Vagina (tissue), 2 donors: ENCODE measurements around the gene DISP3. TPM values are rescaled to one million over a fixed set of nuclear protein-coding genes. Genes with fewer than 3 reads are reported as not detected.

ENCODE experiments used
- DNase-seq, 2 donors: peaks; one replicate each; pipeline ENCODE4 v3.0.0-alpha.2; 2017; ENCODE audit errors: extremely low spot score in 2 of 2
- H3K27ac ChIP-seq: fragments of 200-600 bp; sonication (generic); one replicate; pipeline ENCODE4 v1.5.1; 2019
- H3K27me3 ChIP-seq: fragments of 200-600 bp; sonication (generic); one replicate; pipeline ENCODE4 v1.5.1; 2019
- H3K36me3 ChIP-seq, 2 donors: fragments of 200-600 bp; sonication (generic); one replicate each; pipeline ENCODE4 v1.5.1; 2017 to 2019
- H3K4me1 ChIP-seq: fragments of 200-600 bp; sonication (generic); one replicate; pipeline ENCODE4 v1.5.1; 2019
- H3K4me3 ChIP-seq, 2 donors: fragments of 200-600 bp; sonication (generic); 1 replicate in 1 of 2; 2 replicates in 1 of 2; pipeline ENCODE4 v1.5.1; 2016 to 2019
- H3K9me3 ChIP-seq: fragments of 200-600 bp; sonication (generic); one replicate; pipeline ENCODE4 v1.5.1; 2019
- CTCF ChIP-seq, 3 experiments: fragments of 450-650 bp in 2 of 3; fragments of 200-600 bp in 1 of 3; sonication (generic) in 1 of 3; IDR thresholded peaks; one replicate each; pipeline ENCODE4 v1.5.1; 2017 to 2019; ENCODE audit warnings: antibody characterized with exemption in 3 of 3, mild to moderate bottlenecking in 2 of 3, moderate library complexity in 2 of 3
- POLR2A ChIP-seq, 2 donors: fragments of 450-650 bp; IDR thresholded peaks; one replicate each; pipeline ENCODE4 v1.6.1; 2017; ENCODE audit warnings: antibody characterized with exemption in 2 of 2, mild to moderate bottlenecking in 2 of 2, moderate library complexity in 2 of 2
- POLR2AphosphoS5 ChIP-seq, 2 donors: sonication (generic); formaldehyde crosslinking; IDR thresholded peaks; one replicate each; pipeline ENCODE4 v1.9.0; 2017; ENCODE audit warnings: antibody characterized with exemption in 2 of 2, mild to moderate bottlenecking in 2 of 2, low read depth in 1 of 2; ENCODE audit not compliant: insufficient read depth in 1 of 2
- intact Hi-C: fragments of 100-400 bp; cut with DNase I; formaldehyde crosslinking; loops from one replicate; pipeline ENCODE4 v1.15.1; 2023
- total RNA-seq: library from RNA; depleted of rRNA; stranded (reverse); fragments of >200 nt; gene quantifications from one replicate; pipeline ENCODE4 v1.2.3, GENCODE V29; 2016

The DISP3 gene
- total RNA-seq, 1 donor from 2014 or later, result not detected

- Histone ChIP-seq H3K27me3 (no peaks in the 10 kb centered on the region), H3K27ac (no peak overlapping the region), H3K4me1 (no peaks in the 10 kb centered on the region), H3K4me3 (no peak overlapping the region), H3K36me3 (no peaks in the 10 kb centered on the region), H3K9me3 (no peaks in the 10 kb centered on the region)
- TF ChIP-seq POLR2A (IDR thresholded peaks at IDR 0.05), result no peak
- TF ChIP-seq POLR2AphosphoS5 (IDR thresholded peaks at IDR 0.05; ENCODE audit: insufficient read depth in 1 of 2, low read depth in 1 of 2), result no peak
- TF ChIP-seq CTCF (IDR thresholded peaks at IDR 0.05), result no peak
- intact Hi-C loops, result no loop called here
- DNase-seq, result no peak
These were observed 64.8 kb downstream of the DISP3 start for GRCh38 chr1:11543796-11544195.

- Histone ChIP-seq H3K4me1 (no peaks in the 10 kb centered on the region), H3K9me3 (no peaks in the 10 kb centered on the region), H3K27ac (no peak overlapping the region), H3K4me3 (no peak overlapping the region), H3K27me3 (no peaks in the 10 kb centered on the region), H3K36me3 (no peaks in the 10 kb centered on the region)
- intact Hi-C loops, result no loop called here
- no peak for DNase-seq
- no peak for TF ChIP-seq CTCF (IDR thresholded peaks at IDR 0.05)
- no peak for TF ChIP-seq POLR2A (IDR thresholded peaks at IDR 0.05)
- no peak for TF ChIP-seq POLR2AphosphoS5 (IDR thresholded peaks at IDR 0.05; ENCODE audit: insufficient read depth in 1 of 2, low read depth in 1 of 2)
These were observed 67.5 kb downstream of the DISP3 start for GRCh38 chr1:11546456-11546855.

GRCh38 chr1:11550664-11551283 is 71.8 kb downstream of the DISP3 start:
- Histone ChIP-seq H3K27ac (no peak overlapping the region), H3K9me3 (no peaks in the 10 kb centered on the region), H3K27me3 (no peaks in the 10 kb centered on the region), H3K4me3 (no peak overlapping the region), H3K4me1 (no peaks in the 10 kb centered on the region), H3K36me3 (no peaks in the 10 kb centered on the region)
- intact Hi-C loops, result no loop called here
- no peak for TF ChIP-seq POLR2A (IDR thresholded peaks at IDR 0.05)
- TF ChIP-seq CTCF (IDR thresholded peaks at IDR 0.05), result no peak
- no peak for TF ChIP-seq POLR2AphosphoS5 (IDR thresholded peaks at IDR 0.05; ENCODE audit: insufficient read depth in 1 of 2, low read depth in 1 of 2)
- DNase-seq, result no peak

GRCh38 chr1:11558276-11558675 is 79.3 kb downstream of the DISP3 start:
- H3K9me3 ChIP-seq, result no peaks in the 10 kb centered on the region
- intact Hi-C loops, result no loop called here
- no peak for DNase-seq
- no peak overlapping the region for H3K27ac ChIP-seq
- H3K4me1 ChIP-seq, result no peaks in the 10 kb centered on the region
- no peaks in the 10 kb centered on the region for H3K27me3 ChIP-seq
- no peaks in the 10 kb centered on the region for H3K36me3 ChIP-seq
- TF ChIP-seq POLR2A (IDR thresholded peaks at IDR 0.05) (no peak), CTCF (IDR thresholded peaks at IDR 0.05) (no peak), POLR2AphosphoS5 (IDR thresholded peaks at IDR 0.05; ENCODE audit: insufficient read depth in 1 of 2, low read depth in 1 of 2) (no peak)
- H3K4me3 ChIP-seq, result no peak overlapping the region

GRCh38 chr1:11558871-11559590 is 80.1 kb downstream of the DISP3 start:
- TF ChIP-seq POLR2AphosphoS5 (IDR thresholded peaks at IDR 0.05; ENCODE audit: insufficient read depth in 1 of 2, low read depth in 1 of 2) (no peak), CTCF (IDR thresholded peaks at IDR 0.05) (no peak)
- H3K27me3 ChIP-seq, result no peaks in the 10 kb centered on the region
- no peaks in the 10 kb centered on the region for H3K9me3 ChIP-seq
- no peaks in the 10 kb centered on the region for H3K36me3 ChIP-seq
- no peaks in the 10 kb centered on the region for H3K4me1 ChIP-seq
- no peak for DNase-seq
- H3K27ac ChIP-seq, result no peak overlapping the region
- intact Hi-C loops, result no loop called here
- H3K4me3 ChIP-seq, result no peak overlapping the region
